Nephron (organoid): ENCODE measurements around the gene PCDH9.

Source experiments
- H3K27ac Mint-ChIP-seq, 3 experiments: 2 replicates each; pipeline ENCODE4 v1.8.0; 2020; ENCODE audit warnings: mixed read lengths in 3 of 3, mild to moderate bottlenecking in 2 of 3, moderate library complexity in 1 of 3
- H3K27me3 Mint-ChIP-seq: 2 replicates; pipeline ENCODE4 v1.8.0; 2021; ENCODE audit warnings: low read depth, mild to moderate bottlenecking, moderate library complexity, mixed read lengths
- H3K36me3 Mint-ChIP-seq: 2 replicates; pipeline ENCODE4 v1.8.0; 2020; ENCODE audit warnings: low read depth, mixed read lengths
- H3K4me1 Mint-ChIP-seq: 2 replicates; pipeline ENCODE4 v1.8.0; 2020; ENCODE audit warnings: mixed read lengths
- H3K4me3 Mint-ChIP-seq, 3 experiments: 2 replicates each; pipeline ENCODE4 v1.8.0; 2020; ENCODE audit warnings: mild to moderate bottlenecking in 3 of 3, mixed read lengths in 3 of 3, moderate library complexity in 2 of 3
- H3K9me3 Mint-ChIP-seq: 2 replicates; pipeline ENCODE4 v1.8.0; 2020; ENCODE audit warnings: mixed read lengths
- CTCF ChIP-seq, 3 experiments: fragments of 200-600 bp; sonication (generic); IDR thresholded peaks; one replicate each; pipeline ENCODE4 v1.5.0; 2021; ENCODE audit warnings: antibody characterized with exemption in 3 of 3; ENCODE audit not compliant: unreplicated experiment in 3 of 3

Gene PCDH9

GRCh38 chr13:66348745-66349690, 881.1 kb downstream of the PCDH9 start:
- Mint-ChIP-seq H3K4me1 (peaks cover 64% of the 10 kb centered on the region), H3K27me3 (no peaks in the 10 kb centered on the region), H3K9me3 (no peaks in the 10 kb centered on the region), H3K36me3 (no peaks in the 10 kb centered on the region), H3K4me3 (no peak overlapping the region), H3K27ac (peak overlapping the region; percentile 4 to 80 (median 51))
- TF ChIP-seq CTCF (IDR thresholded peaks at IDR 0.05; ENCODE audit: unreplicated experiment in 3 of 3) = no peak

GRCh38 chr13:66347486-66348117, 882.5 kb downstream of the PCDH9 start:
- Mint-ChIP-seq H3K27ac (peak overlapping the region; percentile 4 to 80 (median 51)), H3K9me3 (no peaks in the 10 kb centered on the region), H3K36me3 (no peaks in the 10 kb centered on the region), H3K4me1 (peaks cover 57% of the 10 kb centered on the region), H3K27me3 (no peaks in the 10 kb centered on the region), H3K4me3 (no peak overlapping the region)
- TF ChIP-seq CTCF (IDR thresholded peaks at IDR 0.05; ENCODE audit: unreplicated experiment in 3 of 3) = no peak

GRCh38 chr13:66345971-66346370, 884.2 kb downstream of the PCDH9 start:
- Mint-ChIP-seq H3K27me3 (no peaks in the 10 kb centered on the region), H3K36me3 (no peaks in the 10 kb centered on the region), H3K4me3 (no peak overlapping the region), H3K9me3 (no peaks in the 10 kb centered on the region), H3K27ac (peak overlapping the region; percentile 90 to 94 (median 92)), H3K4me1 (peaks cover 61% of the 10 kb centered on the region)
- no peak for TF ChIP-seq CTCF (IDR thresholded peaks at IDR 0.05; ENCODE audit: unreplicated experiment in 3 of 3)

GRCh38 chr13:66345518-66345810, 884.7 kb downstream of the PCDH9 start:
- Mint-ChIP-seq H3K27ac (peak overlapping the region; percentile 90 to 94 (median 92)), H3K9me3 (no peaks in the 10 kb centered on the region), H3K4me1 (peaks cover 57% of the 10 kb centered on the region), H3K27me3 (no peaks in the 10 kb centered on the region), H3K36me3 (no peaks in the 10 kb centered on the region), H3K4me3 (no peak overlapping the region)
- TF ChIP-seq CTCF (IDR thresholded peaks at IDR 0.05; ENCODE audit: unreplicated experiment in 3 of 3) = no peak

- peaks cover 52% of the 10 kb centered on the region for H3K4me1 Mint-ChIP-seq
- peak overlapping the region in 1 of 3 experiments; percentile 11 for H3K4me3 Mint-ChIP-seq
- H3K27ac Mint-ChIP-seq = peak overlapping the region; percentile 90 to 94 (median 92)
- TF ChIP-seq CTCF (IDR thresholded peaks at IDR 0.05; ENCODE audit: unreplicated experiment in 3 of 3) = no peak
- H3K9me3 Mint-ChIP-seq = no peaks in the 10 kb centered on the region
- H3K27me3 Mint-ChIP-seq = no peaks in the 10 kb centered on the region
- no peaks in the 10 kb centered on the region for H3K36me3 Mint-ChIP-seq
Observed at GRCh38 chr13:66344805-66345517, 885.2 kb downstream of the PCDH9 start.
